Skin of body (tissue), 2 donors: ENCODE results near the gene LINS1. TPM values are rescaled to one million over a fixed set of nuclear protein-coding genes. Genes with fewer than 3 reads are reported as not detected.
"Not testable (repeated sequence)": the region's sequence is repeated elsewhere in the genome, so short reads cannot be mapped to it uniquely, and the experiment has no call there.

Source experiments
- DNase-seq: peaks from one replicate; lab custom pipeline; 2025; lab: John Stamatoyannopoulos, UW
- total RNA-seq: library from RNA; depleted of rRNA; stranded (reverse); fragments of >200 nt; gene quantifications from one replicate; pipeline ENCODE4 v1.2.3, GENCODE V29; 2014

The LINS1 gene
- total RNA-seq, 1 donor from 2014 or later: 19.6 TPM

- DNase-seq: peak; percentile 32
Measured at GRCh38 chr15:100602823-100603393, 924 bp upstream of the LINS1 start.

DNA sequence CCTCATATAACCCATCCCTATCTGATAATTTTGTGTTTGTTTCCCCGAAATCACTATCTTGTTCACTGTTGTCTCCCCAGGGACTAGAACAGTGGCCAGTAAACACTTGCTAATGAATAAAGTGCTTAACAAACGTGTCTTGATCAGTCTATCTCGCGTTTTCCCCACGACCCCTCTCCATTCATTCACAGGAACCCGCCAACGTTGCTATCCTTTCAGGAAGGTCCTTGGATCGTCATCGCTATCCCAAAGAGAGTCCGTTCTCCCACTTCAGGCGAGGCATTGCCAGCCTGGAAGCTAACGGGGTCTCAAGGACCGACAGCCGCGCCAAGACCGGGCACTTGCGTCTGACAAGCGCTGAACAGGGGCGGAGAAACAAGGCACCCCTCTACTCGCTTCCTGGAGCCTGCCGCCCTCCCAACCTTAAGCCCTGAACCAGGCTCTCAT is 344 bp downstream of the LINS1 start:
- peak; percentile 47 for DNase-seq

- no peak for DNase-seq
Measured at GRCh38 chr15:100601163-100601562, 821 bp downstream of the LINS1 start.

GRCh38 chr15:100598655-100599054 is 3.3 kb downstream of the LINS1 start:
- DNase-seq: no peak

DNA sequence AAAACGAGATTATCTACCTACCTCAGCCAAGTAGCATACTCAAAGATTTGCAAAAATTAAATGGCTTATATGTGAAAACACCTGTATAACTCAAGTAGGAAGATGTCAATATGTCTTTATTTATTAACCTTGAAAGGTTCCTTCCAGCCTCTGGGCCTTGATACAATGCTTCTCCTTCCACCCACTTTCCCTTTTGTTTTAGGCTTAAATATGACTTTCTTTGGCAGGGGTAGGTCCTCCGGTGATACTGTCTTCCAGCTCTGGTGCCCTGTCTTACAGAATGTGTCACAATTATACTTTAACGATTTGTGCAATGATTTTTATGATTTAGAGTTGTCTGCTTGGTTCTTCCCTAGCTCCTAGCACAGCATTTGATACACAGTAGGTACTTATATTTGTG is 4.1 kb downstream of the LINS1 start:
- DNase-seq: no peak

DNA sequence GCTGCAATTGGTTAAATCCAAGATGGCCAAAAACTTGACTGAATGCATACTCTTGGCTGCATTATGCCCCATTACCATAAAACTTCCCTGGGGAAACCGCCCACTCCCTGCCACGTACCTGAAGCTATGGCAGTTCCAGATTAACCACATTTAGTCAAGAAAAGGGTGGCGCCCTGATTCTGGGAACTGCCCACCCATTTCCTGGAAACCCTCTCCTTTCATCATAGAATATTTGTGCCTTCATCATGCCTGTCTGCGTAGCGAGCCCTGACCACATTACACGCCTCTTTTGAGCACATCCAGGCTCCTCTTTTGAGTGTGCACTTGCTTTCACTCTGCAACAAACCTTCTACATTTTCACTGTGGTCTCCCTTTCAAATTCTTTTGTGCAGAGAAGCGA is 5.2 kb downstream of the LINS1 start:
- DNase-seq: no peak

DNA sequence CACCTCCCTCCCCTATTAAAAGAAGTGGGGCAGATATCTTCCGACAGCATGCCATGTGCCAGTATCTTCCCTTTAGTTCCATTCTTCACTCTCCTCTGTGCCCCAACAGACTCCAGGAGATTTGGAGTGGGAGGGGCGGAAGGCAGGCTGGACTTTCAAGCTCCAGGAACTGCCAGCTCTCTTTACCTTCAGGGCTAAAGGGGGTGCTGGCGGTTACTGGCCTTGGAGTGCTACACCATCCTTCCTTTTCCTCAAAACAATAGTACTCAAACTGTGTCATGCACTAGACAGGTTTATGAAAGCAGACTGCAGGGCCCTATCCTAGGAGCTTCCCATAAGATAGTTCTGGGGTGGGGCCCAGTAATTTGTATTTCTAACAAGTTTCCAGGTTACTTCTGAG is 6.0 kb downstream of the LINS1 start:
- no peak for DNase-seq

DNA sequence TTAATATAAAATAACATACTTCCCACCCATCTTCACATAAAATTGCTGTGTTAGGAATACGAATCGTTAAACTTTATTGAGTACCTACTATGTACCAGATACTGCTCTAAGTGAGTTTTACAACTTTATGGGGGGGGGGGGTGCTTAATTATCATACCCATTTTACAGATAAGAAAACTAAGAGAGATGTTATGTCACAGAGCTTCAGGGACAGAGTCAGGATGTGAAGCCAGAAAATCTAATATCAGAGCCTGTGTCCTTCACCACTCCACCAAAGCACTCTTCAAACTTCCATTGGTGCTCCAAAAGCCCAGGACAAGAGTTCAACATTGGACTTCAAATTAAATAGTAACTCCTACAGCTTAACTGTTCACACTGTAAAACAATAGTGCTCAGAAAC is 8.6 kb downstream of the LINS1 start:
- DNase-seq: no peak

GRCh38 chr15:100592898-100593297 is 9.1 kb downstream of the LINS1 start:
- DNase-seq: no peak

DNA sequence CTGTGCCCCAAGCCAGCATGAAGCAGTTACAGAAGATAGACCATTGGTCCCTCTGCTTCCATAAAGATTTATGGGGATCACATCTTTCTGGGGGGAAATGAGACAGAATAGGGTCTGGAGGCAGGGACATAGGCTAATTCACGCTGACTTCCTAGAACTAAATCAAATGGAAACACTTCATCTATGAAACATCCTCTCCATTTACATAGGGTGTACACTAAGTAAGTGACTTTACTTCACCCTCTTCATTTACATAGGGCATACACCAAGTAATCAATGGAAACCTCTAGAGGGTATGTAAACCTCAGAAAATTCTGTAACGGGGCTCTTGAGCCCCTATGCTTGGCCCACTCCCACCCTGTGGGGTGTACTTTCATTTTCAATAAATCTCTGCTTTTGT is 10.1 kb downstream of the LINS1 start:
- no peak for DNase-seq

DNA sequence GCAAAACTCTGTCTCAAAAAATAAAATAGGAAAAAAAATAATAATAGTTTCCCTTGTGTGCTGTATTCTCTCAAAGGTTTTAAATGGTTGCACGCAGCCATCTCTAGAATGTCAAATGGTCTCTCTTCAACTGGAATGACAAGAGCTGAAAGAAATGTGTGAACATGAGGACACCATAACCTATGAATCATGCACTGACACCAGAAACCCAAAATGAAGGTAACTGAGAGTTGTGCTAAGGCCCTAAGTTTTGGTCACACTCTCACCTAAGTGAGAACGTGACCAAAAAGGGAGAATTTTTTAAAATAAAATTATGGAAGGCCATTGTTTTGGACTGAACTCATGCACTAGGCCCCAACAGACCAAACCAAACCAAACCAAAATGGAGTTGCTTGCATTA is 10.8 kb downstream of the LINS1 start:
- not testable (repeated sequence) for DNase-seq

GRCh38 chr15:100588638-100589242 is 13.2 kb downstream of the LINS1 start:
- no peak for DNase-seq

DNA sequence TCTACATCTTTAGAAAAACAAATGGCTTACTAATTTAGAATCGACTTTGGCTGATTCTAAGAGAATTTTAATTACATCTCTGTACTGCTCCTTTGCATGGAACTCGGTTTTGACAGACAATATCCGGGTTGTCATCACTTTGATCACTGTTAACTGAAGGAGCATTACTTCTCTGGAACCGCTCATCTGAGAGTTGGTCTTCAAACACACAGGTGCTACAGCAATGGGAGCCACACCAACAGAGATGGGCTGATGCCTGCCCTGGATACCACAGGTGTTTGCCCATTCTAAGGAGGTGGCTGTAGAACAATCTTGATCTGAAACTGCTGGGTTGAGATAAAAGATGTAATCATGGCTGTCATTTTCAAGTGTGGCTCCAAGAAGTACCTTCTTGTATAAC is 21.6 kb downstream of the LINS1 start:
- no peak for DNase-seq

DNA sequence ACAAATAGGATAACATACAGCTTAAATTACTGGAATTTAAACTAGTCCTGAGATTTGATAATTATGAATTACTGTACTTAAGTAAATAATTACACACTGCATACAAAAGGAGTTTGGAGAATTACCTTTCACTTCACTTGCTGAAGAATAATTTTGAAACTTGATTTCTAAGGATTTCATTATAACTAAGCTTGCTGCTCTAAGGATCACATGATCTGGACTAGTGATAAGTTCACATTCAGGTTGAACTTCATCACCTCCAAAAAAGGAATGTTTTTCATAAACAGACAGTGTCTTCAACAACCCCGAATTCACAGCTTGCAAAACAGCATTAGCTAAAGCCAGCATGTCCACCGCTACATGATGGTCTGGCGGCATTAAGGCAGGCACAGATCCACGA is 28.5 kb downstream of the LINS1 start:
- DNase-seq: no peak

GRCh38 chr15:100572362-100572983 is 29.5 kb downstream of the LINS1 start:
- DNase-seq: peak; percentile 55

- no peak for DNase-seq
Measured at GRCh38 chr15:100571592-100572167, 30.3 kb downstream of the LINS1 start.

DNA sequence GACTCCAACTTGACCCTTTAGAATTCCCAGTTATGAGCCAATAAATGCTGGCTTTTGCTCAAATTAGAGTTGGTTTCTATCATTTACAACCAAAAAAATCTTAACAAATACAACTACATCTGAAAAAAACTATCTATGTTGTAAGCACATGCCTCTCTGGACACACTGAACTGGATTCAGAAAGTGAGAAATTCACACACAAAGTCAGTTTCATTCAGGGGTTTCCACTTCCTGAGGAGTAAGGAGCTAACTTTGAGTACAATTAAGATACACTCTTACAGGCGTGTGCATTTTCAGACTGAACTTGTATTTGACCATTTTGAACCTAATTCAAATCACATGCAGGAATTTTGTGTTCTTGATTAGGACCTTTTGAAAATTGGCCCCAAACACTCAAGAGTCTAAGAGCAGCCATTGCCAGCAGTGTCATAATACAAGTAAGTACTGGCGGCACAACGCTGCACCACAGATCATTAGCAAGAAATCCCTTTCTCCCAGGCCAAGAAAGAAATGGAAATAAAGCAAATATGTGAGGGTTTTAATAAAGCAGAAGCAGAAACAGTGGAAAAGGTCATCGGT is 31.2 kb downstream of the LINS1 start:
- DNase-seq: no peak

DNA sequence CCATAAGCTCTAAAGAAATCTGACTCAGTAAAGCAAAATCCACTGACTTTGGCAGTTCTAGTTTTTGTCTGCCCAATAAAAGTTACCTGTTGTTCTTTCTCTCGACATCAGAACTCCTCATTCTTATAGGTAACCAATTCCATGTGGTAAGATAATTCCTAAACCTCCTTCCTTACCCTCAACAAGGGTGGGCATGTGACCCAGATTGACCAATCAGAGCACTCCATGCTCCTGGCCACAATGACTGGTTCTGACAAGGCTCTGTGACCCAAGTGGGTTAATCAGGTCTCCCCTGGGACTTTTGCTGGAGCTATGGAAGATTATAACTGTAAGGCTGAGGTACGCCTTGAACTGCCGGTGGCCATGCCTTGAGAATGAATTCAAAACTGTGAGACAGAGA is 31.7 kb downstream of the LINS1 start:
- no peak for DNase-seq

DNA sequence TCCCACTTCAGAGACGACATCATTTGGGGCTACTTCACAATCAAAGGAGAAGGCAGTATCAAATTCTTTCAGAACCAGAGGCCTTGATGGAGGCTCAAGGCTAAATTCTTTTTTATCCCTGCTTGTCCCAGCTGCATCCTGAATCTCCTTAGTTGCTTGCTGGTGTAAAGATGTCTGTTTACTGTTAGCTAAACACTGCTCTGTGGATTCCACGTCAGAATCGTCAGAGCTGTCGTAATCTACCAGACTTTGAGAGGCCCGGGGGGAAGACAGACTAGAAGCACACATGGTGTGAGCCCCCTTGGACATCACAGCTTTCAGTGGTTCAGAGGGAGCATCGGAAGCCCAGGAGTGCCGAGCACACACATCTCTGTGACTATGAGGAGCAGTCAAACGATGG is 32.6 kb downstream of the LINS1 start:
- DNase-seq: no peak

- DNase-seq: no peak
Measured at GRCh38 chr15:100566850-100567628, 34.9 kb downstream of the LINS1 start.

- no peak for DNase-seq
Measured at GRCh38 chr15:100565591-100565990, 36.4 kb downstream of the LINS1 start.

DNA sequence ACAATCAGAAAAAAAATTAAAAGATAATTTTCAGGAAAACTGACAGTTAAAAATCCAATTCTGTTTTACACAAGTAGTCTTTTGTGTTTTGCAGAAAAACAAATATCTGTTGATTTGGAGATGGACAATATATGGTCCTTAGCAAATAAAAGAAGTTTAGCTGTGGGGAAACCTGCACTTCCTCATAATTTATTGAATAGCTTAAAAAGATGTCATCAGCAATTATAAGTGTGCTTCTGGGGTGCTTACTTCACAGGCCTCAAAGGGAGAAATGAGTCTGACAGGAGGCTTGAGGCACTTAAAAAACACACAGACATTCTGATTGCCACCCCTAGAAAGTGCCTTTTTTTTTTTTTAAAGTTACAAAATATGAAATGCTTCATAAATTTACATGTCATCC is 41.7 kb downstream of the LINS1 start:
- DNase-seq: no peak
